Measurements from ENCODE around the gene CKAP5.

CKAP5 gene

GRCh38 chr11:46705070-46705688 is 140.9 kb downstream of the CKAP5 start:
- in situ Hi-C loops (cut with MboI; ENCODE audit: low sequenced_read_pairs): no loop called here

GRCh38 chr11:46701078-46701654 is 144.9 kb downstream of the CKAP5 start:
- in situ Hi-C loops (cut with MboI; ENCODE audit: low sequenced_read_pairs): no loop called here

GRCh38 chr11:46700241-46701077 is 145.6 kb downstream of the CKAP5 start, which contains the start of the genes ARHGAP1 and ZNF408:
TSS of gene ARHGAP1 (minus strand) at chr11:46700619. CDS start at chr11:46696107, 4,512 bp downstream.
TSS of gene ZNF408 (plus strand) at chr11:46701031. CDS start at chr11:46701048, 17 bp downstream.
- in situ Hi-C loops (cut with MboI; ENCODE audit: low sequenced_read_pairs): no loop called here

- in situ Hi-C loops (cut with MboI; ENCODE audit: low sequenced_read_pairs): no loop called here
These were observed 147.5 kb downstream of the CKAP5 start for GRCh38 chr11:46698597-46698996.

- in situ Hi-C loops (cut with MboI; ENCODE audit: low sequenced_read_pairs): no loop called here
These were observed 148.4 kb downstream of the CKAP5 start for GRCh38 chr11:46697723-46698122.

GRCh38 chr11:46697303-46697702 is 148.8 kb downstream of the CKAP5 start:
- in situ Hi-C loops (cut with MboI; ENCODE audit: low sequenced_read_pairs): no loop called here

GRCh38 chr11:46696212-46696558 is 149.9 kb downstream of the CKAP5 start:
- in situ Hi-C loops (cut with MboI; ENCODE audit: low sequenced_read_pairs): no loop called here

GRCh38 chr11:46695345-46696211 is 150.5 kb downstream of the CKAP5 start:
- in situ Hi-C loops (cut with MboI; ENCODE audit: low sequenced_read_pairs): no loop called here

GRCh38 chr11:46694607-46695006 is 151.5 kb downstream of the CKAP5 start:
- in situ Hi-C loops (cut with MboI; ENCODE audit: low sequenced_read_pairs): no loop called here

- in situ Hi-C loops (cut with MboI; ENCODE audit: low sequenced_read_pairs): no loop called here
These were observed 152.0 kb downstream of the CKAP5 start for GRCh38 chr11:46694072-46694471.

- in situ Hi-C loops (cut with MboI; ENCODE audit: low sequenced_read_pairs): no loop called here
These were observed 152.5 kb downstream of the CKAP5 start for GRCh38 chr11:46693597-46694012.
